HAP-1 (cell line): ENCODE results near the gene PCK1.

ENCODE experiments used
- DNase-seq, 2 experiments: peaks; one replicate each; pipeline ENCODE4 v3.0.0-alpha.2; 2016 to 2020; ENCODE audit warnings: low spot score in 2 of 2
- H3K27me3 ChIP-seq: fragments of 250-450 bp; sonication (Bioruptor Pico); 2 replicates; pipeline ENCODE4 v1.5.1; 2020; ENCODE audit warnings: low read depth, mild to moderate bottlenecking, moderate library complexity
- H3K36me3 ChIP-seq: fragments of 250-450 bp; sonication (Bioruptor Pico); replicated peaks from 2 replicates; pipeline ENCODE4 v1.5.1; 2020; ENCODE audit warnings: mild to moderate bottlenecking
- H3K4me1 ChIP-seq: fragments of 250-450 bp; sonication (Bioruptor Pico); 2 replicates; pipeline ENCODE4 v1.5.1; 2020; ENCODE audit warnings: mild to moderate bottlenecking
- H3K4me3 ChIP-seq: fragments of 250-450 bp; sonication (Bioruptor Pico); 2 replicates; pipeline ENCODE4 v1.5.1; 2020; ENCODE audit warnings: mild to moderate bottlenecking, moderate library complexity
- H3K9me3 ChIP-seq: fragments of 250-450 bp; sonication (Bioruptor Pico); 2 replicates; pipeline ENCODE4 v1.5.1; 2020; ENCODE audit warnings: mild to moderate bottlenecking, moderate library complexity
- in situ Hi-C: fragments of 300-500 bp; cut with MboI; formaldehyde crosslinking; loops from 3 replicates; pipeline ENCODE4 v1.14.3; 2020; ENCODE audit warnings: low sequenced_read_pairs, inconsistent platforms, mixed read lengths

The PCK1 gene

GRCh38 chr20:57596358-57596757, 35.4 kb downstream of the PCK1 start:
- no peak for DNase-seq
- in situ Hi-C loops, result loop anchor here (10.0 kb wide), 1 partner anchor 502 kb away; no protein-coding TSS in a partner anchor
- Histone ChIP-seq H3K27me3 (no peaks in the 10 kb centered on the region), H3K4me3 (peak overlapping the region; percentile 7; the same call in 1 of the 2 replicates), H3K4me1 (no peaks in the 10 kb centered on the region), H3K36me3 (no peaks in the 10 kb centered on the region), H3K9me3 (no peaks in the 10 kb centered on the region)

GRCh38 chr20:57596998-57597939, 36.4 kb downstream of the PCK1 start:
- Histone ChIP-seq H3K27me3 (no peaks in the 10 kb centered on the region), H3K4me3 (peak overlapping the region; percentile 7; the same call in 1 of the 2 replicates), H3K9me3 (no peaks in the 10 kb centered on the region), H3K36me3 (no peaks in the 10 kb centered on the region), H3K4me1 (no peaks in the 10 kb centered on the region)
- in situ Hi-C loops, result loop anchor here (10.0 kb wide), 1 partner anchor 502 kb away; no protein-coding TSS in a partner anchor
- peak; percentile 36 to 84 for DNase-seq

DNA sequence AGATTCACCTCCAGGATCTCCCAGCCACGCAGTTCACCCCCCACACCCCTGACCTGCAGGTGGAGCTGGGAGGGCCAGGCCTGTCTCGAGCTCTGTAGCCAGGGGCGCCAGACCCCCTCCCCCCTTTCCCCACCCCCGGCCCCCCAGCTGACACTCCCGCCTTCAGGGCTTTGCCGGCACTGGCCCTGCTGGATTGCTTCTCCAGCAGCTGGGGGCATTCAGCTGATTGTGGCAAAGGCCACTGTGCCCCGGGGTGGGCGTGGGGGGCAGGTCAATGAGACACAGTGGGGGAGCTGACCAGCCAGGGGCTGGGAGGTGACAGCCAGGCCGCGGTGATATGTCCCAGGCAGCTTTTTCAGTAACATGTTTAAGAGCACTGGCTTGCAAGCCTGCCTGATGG, 37.1 kb downstream of the PCK1 start:
- Histone ChIP-seq H3K4me1 (no peaks in the 10 kb centered on the region), H3K27me3 (no peaks in the 10 kb centered on the region), H3K9me3 (no peaks in the 10 kb centered on the region), H3K4me3 (no peak overlapping the region), H3K36me3 (no peaks in the 10 kb centered on the region)
- no peak for DNase-seq
- in situ Hi-C loops, result loop anchor here (10.0 kb wide), 1 partner anchor 503 kb away; no protein-coding TSS in a partner anchor

DNA sequence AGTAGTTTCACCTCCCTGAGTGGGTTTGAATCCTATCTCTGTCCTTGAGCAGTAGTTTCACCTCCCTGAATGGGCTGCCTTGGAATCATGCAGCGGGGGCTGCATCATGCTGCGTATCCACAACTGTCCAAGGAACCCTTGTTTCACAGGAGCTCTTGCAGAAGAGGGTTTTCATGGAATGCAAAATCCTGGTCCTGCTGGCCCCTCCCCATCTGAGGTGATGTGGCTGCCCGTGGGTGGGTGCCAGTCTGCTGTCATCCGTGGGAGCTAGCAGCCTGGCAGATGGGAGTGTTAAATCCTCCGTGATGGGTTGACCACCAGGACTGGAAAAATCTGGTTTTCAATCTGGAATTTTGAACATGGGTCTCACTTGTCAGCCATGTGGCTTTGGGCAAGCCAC, 37.6 kb downstream of the PCK1 start:
- no peaks in the 10 kb centered on the region for H3K27me3 ChIP-seq
- DNase-seq, result no peak
- H3K9me3 ChIP-seq, result no peaks in the 10 kb centered on the region
- no peaks in the 10 kb centered on the region for H3K36me3 ChIP-seq
- no peak overlapping the region for H3K4me3 ChIP-seq
- in situ Hi-C loops, result loop anchor here (10.0 kb wide), 1 partner anchor 504 kb away; no protein-coding TSS in a partner anchor
- H3K4me1 ChIP-seq, result no peaks in the 10 kb centered on the region

DNA sequence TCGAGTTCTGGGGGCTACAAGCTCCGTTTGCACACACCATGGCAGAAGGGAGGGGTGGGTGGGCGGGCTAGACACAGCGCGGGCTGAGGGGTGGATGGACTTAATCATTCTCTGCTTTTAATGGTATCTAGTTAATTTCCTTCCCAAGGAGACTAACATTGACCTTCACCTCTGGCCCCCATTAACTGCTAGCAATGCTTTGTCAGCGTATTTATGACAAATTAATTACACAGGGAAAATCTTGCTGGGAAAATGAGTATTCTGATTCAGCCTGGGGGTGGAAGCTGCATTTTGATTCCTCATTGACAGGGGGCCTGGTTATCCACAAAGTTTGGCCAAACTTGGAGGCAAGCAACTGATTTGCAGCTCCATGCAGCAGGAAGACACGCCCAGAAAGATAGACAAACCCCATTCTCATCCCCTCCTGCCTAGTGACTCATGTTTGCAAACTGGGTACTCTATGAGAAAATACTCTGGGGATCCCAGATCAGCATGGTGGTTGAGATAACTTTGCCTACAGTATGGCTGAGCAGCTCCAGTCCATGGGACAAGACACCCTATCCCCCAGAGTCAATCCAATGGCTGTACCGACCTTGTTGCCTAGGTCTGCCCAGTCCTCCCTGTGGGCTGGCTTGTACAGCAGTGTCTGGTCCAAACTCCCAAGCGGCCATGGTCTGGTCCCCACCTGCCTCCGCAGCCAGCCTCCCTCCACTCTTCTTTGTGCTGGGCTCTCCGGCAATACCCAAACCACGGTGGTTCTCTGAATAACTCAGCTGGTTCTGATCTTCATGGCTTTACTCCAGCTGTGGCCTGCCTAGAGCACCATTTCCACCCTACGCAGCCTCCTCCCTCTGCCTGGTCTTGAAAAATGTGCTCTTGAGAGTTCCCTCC, 39.7 kb downstream of the PCK1 start:
- DNase-seq, result no peak
- no peaks in the 10 kb centered on the region for H3K9me3 ChIP-seq
- H3K4me1 ChIP-seq, result no peaks in the 10 kb centered on the region
- no peaks in the 10 kb centered on the region for H3K36me3 ChIP-seq
- H3K27me3 ChIP-seq, result no peaks in the 10 kb centered on the region
- no peak overlapping the region for H3K4me3 ChIP-seq
- in situ Hi-C loops, result loop anchor here (5.0 kb wide), 1 partner anchor 607 kb away; no protein-coding TSS in a partner anchor

- no peak overlapping the region for H3K4me3 ChIP-seq
- H3K27me3 ChIP-seq, result no peaks in the 10 kb centered on the region
- DNase-seq, result no peak
- in situ Hi-C loops, result loop anchor here (5.0 kb wide), 1 partner anchor 606 kb away; no protein-coding TSS in a partner anchor
- H3K9me3 ChIP-seq, result no peaks in the 10 kb centered on the region
- no peaks in the 10 kb centered on the region for H3K4me1 ChIP-seq
- no peaks in the 10 kb centered on the region for H3K36me3 ChIP-seq
Measured at GRCh38 chr20:57601211-57601570, 40.3 kb downstream of the PCK1 start.

GRCh38 chr20:57601737-57602136, 40.8 kb downstream of the PCK1 start:
- H3K4me1 ChIP-seq, result no peaks in the 10 kb centered on the region
- no peaks in the 10 kb centered on the region for H3K27me3 ChIP-seq
- H3K9me3 ChIP-seq, result no peaks in the 10 kb centered on the region
- no peak for DNase-seq
- no peak overlapping the region for H3K4me3 ChIP-seq
- no peaks in the 10 kb centered on the region for H3K36me3 ChIP-seq
- in situ Hi-C loops, result loop anchor here (5.0 kb wide), 1 partner anchor 606 kb away; no protein-coding TSS in a partner anchor

GRCh38 chr20:57603120-57603519, 42.2 kb downstream of the PCK1 start:
- no peaks in the 10 kb centered on the region for H3K9me3 ChIP-seq
- in situ Hi-C loops, result loop anchor here (5.0 kb wide), 1 partner anchor 604 kb away; no protein-coding TSS in a partner anchor
- H3K4me1 ChIP-seq, result no peaks in the 10 kb centered on the region
- no peak for DNase-seq
- no peaks in the 10 kb centered on the region for H3K36me3 ChIP-seq
- H3K4me3 ChIP-seq, result no peak overlapping the region
- H3K27me3 ChIP-seq, result no peaks in the 10 kb centered on the region; the same call in 1 of the 2 replicates

GRCh38 chr20:57605045-57605444, 44.1 kb downstream of the PCK1 start:
- Histone ChIP-seq H3K4me3 (no peak overlapping the region), H3K4me1 (no peaks in the 10 kb centered on the region), H3K36me3 (no peaks in the 10 kb centered on the region), H3K27me3 (no peaks in the 10 kb centered on the region; the same call in 1 of the 2 replicates), H3K9me3 (no peaks in the 10 kb centered on the region)
- DNase-seq, result no peak
- in situ Hi-C loops, result no loop called here

- in situ Hi-C loops, result no loop called here
- no peaks in the 10 kb centered on the region; the same call in 1 of the 2 replicates for H3K27me3 ChIP-seq
Measured at GRCh38 chr20:57605878-57606277, 45.0 kb downstream of the PCK1 start.

GRCh38 chr20:57608516-57608915, 47.6 kb downstream of the PCK1 start:
- H3K36me3 ChIP-seq, result no peaks in the 10 kb centered on the region
- H3K4me3 ChIP-seq, result no peak overlapping the region
- H3K9me3 ChIP-seq, result no peaks in the 10 kb centered on the region
- H3K4me1 ChIP-seq, result no peaks in the 10 kb centered on the region
- in situ Hi-C loops, result no loop called here
- H3K27me3 ChIP-seq, result no peaks in the 10 kb centered on the region; the same call in 1 of the 2 replicates
- no peak for DNase-seq

More at GRCh38 chr20:57605878-57606277, 45.0 kb downstream of the PCK1 start:
- no peaks in the 10 kb centered on the region for H3K9me3 ChIP-seq
- H3K36me3 ChIP-seq, result no peaks in the 10 kb centered on the region
- H3K4me1 ChIP-seq, result no peaks in the 10 kb centered on the region
- H3K4me3 ChIP-seq, result no peak overlapping the region
- DNase-seq, result no peak

DNA sequence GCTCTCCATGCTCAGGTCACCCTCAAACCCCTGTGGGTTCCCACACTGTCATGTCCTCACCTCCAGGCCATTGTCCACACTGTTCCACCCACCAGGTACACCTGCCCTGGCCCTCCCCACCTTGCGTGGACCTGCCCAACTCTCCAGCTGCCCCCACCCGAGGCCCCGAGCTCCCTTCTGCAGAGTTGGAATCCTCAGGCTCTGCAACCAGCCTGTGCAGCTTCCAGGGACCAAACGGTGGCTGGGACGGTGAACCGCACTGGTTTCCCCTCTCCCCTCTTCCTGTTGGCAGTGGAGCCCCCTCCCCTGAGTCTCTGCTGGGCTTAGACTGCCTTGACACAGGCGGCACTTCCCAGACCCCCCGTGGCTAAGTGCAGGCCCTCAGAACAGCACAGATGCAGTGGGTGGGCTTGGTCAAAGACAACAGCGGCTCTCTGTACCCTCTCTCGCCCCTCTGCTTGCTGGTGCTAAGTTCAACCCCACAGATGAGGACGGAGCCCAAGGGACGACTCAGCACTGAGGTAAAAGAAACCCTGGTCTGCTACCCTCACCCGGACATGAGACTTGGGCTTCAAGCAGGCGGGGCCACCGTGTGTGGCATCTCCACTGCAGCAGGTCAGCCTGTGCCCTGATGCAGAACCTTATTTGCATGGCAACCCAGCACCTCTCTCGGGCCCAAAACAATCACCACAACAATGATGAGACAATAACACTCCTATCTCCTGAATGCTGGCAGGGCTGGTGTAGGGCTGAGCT, 48.4 kb downstream of the PCK1 start:
- Histone ChIP-seq H3K9me3 (no peaks in the 10 kb centered on the region), H3K4me1 (no peaks in the 10 kb centered on the region), H3K27me3 (no peaks in the 10 kb centered on the region; the same call in 1 of the 2 replicates), H3K4me3 (no peak overlapping the region), H3K36me3 (no peaks in the 10 kb centered on the region)
- no peak for DNase-seq
- in situ Hi-C loops, result no loop called here

GRCh38 chr20:57609842-57610167, 48.9 kb downstream of the PCK1 start:
- no peaks in the 10 kb centered on the region; the same call in 1 of the 2 replicates for H3K27me3 ChIP-seq
- H3K4me1 ChIP-seq, result no peaks in the 10 kb centered on the region
- no peaks in the 10 kb centered on the region for H3K36me3 ChIP-seq
- no peaks in the 10 kb centered on the region for H3K9me3 ChIP-seq
- no peak for DNase-seq
- in situ Hi-C loops, result no loop called here
- no peak overlapping the region for H3K4me3 ChIP-seq
